CD8-positive, alpha-beta memory T cell (primary cell): ENCODE results near the gene TSPAN19. TPM values are rescaled to one million over a fixed set of nuclear protein-coding genes. Genes with fewer than 3 reads are reported as not detected.

Experiments
- CTCF ChIA-PET: fragments of 350-600 bp; sonication (Branson Sonifier 250); formaldehyde crosslinking; loops from one replicate; lab custom pipeline; 2021; ENCODE audit warnings: antibody characterized with exemption; lab: Charles Lee
- POLR2A ChIA-PET: fragments of 350-600 bp; sonication (Branson Sonifier 250); formaldehyde crosslinking; loops from one replicate; lab custom pipeline; 2021; ENCODE audit warnings: antibody characterized with exemption; lab: Charles Lee
- DNase-seq, 5 donors: peaks; one replicate each; pipeline versions ENCODE4 v3.0.0 to v3.0.0-alpha.2; 2020 to 2022; ENCODE audit warnings: mixed read lengths in 1 of 5
- H3K27ac ChIP-seq: one replicate; pipeline ENCODE4 v1.7.0; 2013; ENCODE audit warnings: low read depth, mild to moderate bottlenecking, low read length, moderate library complexity
- H3K27me3 ChIP-seq: 2 replicates; pipeline ENCODE4 v1.7.0; 2013; ENCODE audit warnings: low read length, mild to moderate bottlenecking; ENCODE audit not compliant: insufficient read depth, poor library complexity, severe bottlenecking
- H3K36me3 ChIP-seq: 2 replicates; pipeline ENCODE4 v1.7.0; 2013; ENCODE audit warnings: mild to moderate bottlenecking, low read length, moderate library complexity; ENCODE audit not compliant: insufficient read depth
- H3K4me1 ChIP-seq: 2 replicates; pipeline ENCODE4 v1.7.0; 2013; ENCODE audit warnings: mild to moderate bottlenecking, low read length, moderate library complexity; ENCODE audit not compliant: insufficient read depth
- H3K4me3 ChIP-seq: 2 replicates; pipeline ENCODE4 v1.7.0; 2013; ENCODE audit warnings: mild to moderate bottlenecking, low read length
- H3K9me3 ChIP-seq: 2 replicates; pipeline ENCODE4 v1.7.0; 2013; ENCODE audit warnings: mild to moderate bottlenecking, low read length
- H3K27ac Mint-ChIP-seq, 8 donors: one replicate each; pipeline ENCODE4 v1.8.0; 2020 to 2021; ENCODE audit warnings: mixed read lengths in 8 of 8, mild to moderate bottlenecking in 6 of 8, inconsistent platforms in 3 of 8, moderate library complexity in 3 of 8
- H3K27me3 Mint-ChIP-seq, 2 donors: one replicate each; pipeline ENCODE4 v1.8.0; 2020 to 2021; ENCODE audit warnings: mixed read lengths in 2 of 2, mild to moderate bottlenecking in 1 of 2, moderate library complexity in 1 of 2
- H3K36me3 Mint-ChIP-seq, 3 donors: one replicate each; pipeline ENCODE4 v1.8.0; 2020 to 2021; ENCODE audit warnings: mixed read lengths in 3 of 3, inconsistent platforms in 1 of 3, mild to moderate bottlenecking in 1 of 3
- H3K4me1 Mint-ChIP-seq, 3 donors: one replicate each; pipeline ENCODE4 v1.8.0; 2020 to 2021; ENCODE audit warnings: mixed read lengths in 3 of 3, inconsistent platforms in 1 of 3, mild to moderate bottlenecking in 1 of 3
- H3K4me3 Mint-ChIP-seq, 7 donors: one replicate each; pipeline ENCODE4 v1.8.0; 2020 to 2021; ENCODE audit warnings: mixed read lengths in 7 of 7, mild to moderate bottlenecking in 6 of 7, moderate library complexity in 4 of 7, inconsistent platforms in 2 of 7
- H3K9me3 Mint-ChIP-seq, 5 donors: one replicate each; pipeline ENCODE4 v1.8.0; 2020 to 2022; ENCODE audit warnings: mixed read lengths in 5 of 5, mild to moderate bottlenecking in 3 of 5, moderate library complexity in 2 of 5, inconsistent platforms in 1 of 5
- polyA plus RNA-seq: library from polyadenylated mRNA; unstranded; fragments of 300-500 nt; fragmentation: Illumina TruSeq; gene quantifications from one replicate; pipeline ENCODE4 v1.2.3, GENCODE V29; 2021
- total RNA-seq, 2 experiments: library from RNA; stranded (reverse); gene quantifications; one replicate each; pipeline ENCODE4 v1.2.3, GENCODE V29; 2021

The TSPAN19 gene
- not detected for total RNA-seq
- polyA plus RNA-seq = not detected

- CTCF ChIA-PET = no interaction called here
These were observed at the start of gene TSPAN19, which contains the start of gene LRRIQ1 for GRCh38 chr12:85036234-85036707. TSPAN19 (minus strand) TSS chr12:85036277; CDS start chr12:85029946, 6,331 bp downstream. LRRIQ1 (plus strand) TSS chr12:85036351; CDS start chr12:85038177, 1,826 bp downstream.

GRCh38 chr12:85085066-85085465 is 49.0 kb upstream of the TSPAN19 start:
- Mint-ChIP-seq H3K27me3 (no peaks in the 10 kb centered on the region), H3K27ac (no peak overlapping the region), H3K9me3 (peaks cover 2 to 9% (median 6%) of the 10 kb centered on the region in 5 donors), H3K4me1 (no peaks in the 10 kb centered on the region), H3K4me3 (no peak overlapping the region), H3K36me3 (no peaks in the 10 kb centered on the region)
- CTCF ChIA-PET = no interaction called here
- Histone ChIP-seq H3K27me3 (no peaks in the 10 kb centered on the region), H3K36me3 (no peaks in the 10 kb centered on the region), H3K4me3 (no peak overlapping the region), H3K9me3 (no peaks in the 10 kb centered on the region), H3K27ac (no peak overlapping the region), H3K4me1 (no peaks in the 10 kb centered on the region)
- POLR2A ChIA-PET = no interaction called here
- DNase-seq = no peak

More at GRCh38 chr12:85036234-85036707, at the start of gene TSPAN19, which contains the start of gene LRRIQ1:
- Mint-ChIP-seq H3K4me1 (peaks cover 3 to 7% (median 4%) of the 10 kb centered on the region in 3 donors), H3K36me3 (no peaks in the 10 kb centered on the region), H3K9me3 (peaks cover 0 to 5% (median 0%) of the 10 kb centered on the region in 5 donors), H3K4me3 (peak within 1 kb of the TSS in 6 of 7 donors; percentile 13 to 68 (median 59)), H3K27ac (no peak within 1 kb of the TSS), H3K27me3 (peaks cover 0 to 3% of the 10 kb centered on the region in 2 donors)
- H3K27me3 ChIP-seq = no peaks in the 10 kb centered on the region
- POLR2A ChIA-PET = no interaction called here
- H3K36me3 ChIP-seq = no peaks in the 10 kb centered on the region
- peak in 2 of 5 donors; percentile 1 to 9 for DNase-seq
- H3K4me3 ChIP-seq = no peak within 1 kb of the TSS
- no peaks in the 10 kb centered on the region for H3K9me3 ChIP-seq
- H3K4me1 ChIP-seq = no peaks in the 10 kb centered on the region
- no peak within 1 kb of the TSS for H3K27ac ChIP-seq

GRCh38 chr12:85076688-85077430 is 40.8 kb upstream of the TSPAN19 start:
- H3K9me3 ChIP-seq = no peaks in the 10 kb centered on the region
- ChIA-PET CTCF (no interaction called here), POLR2A (no interaction called here)
- Mint-ChIP-seq H3K4me1 (no peaks in the 10 kb centered on the region), H3K4me3 (no peak overlapping the region), H3K36me3 (no peaks in the 10 kb centered on the region), H3K27me3 (no peaks in the 10 kb centered on the region), H3K27ac (no peak overlapping the region), H3K9me3 (peaks cover 0 to 5% (median 0%) of the 10 kb centered on the region in 5 donors)
- no peaks in the 10 kb centered on the region for H3K4me1 ChIP-seq
- no peak for DNase-seq
- H3K27me3 ChIP-seq = no peaks in the 10 kb centered on the region
- no peaks in the 10 kb centered on the region for H3K36me3 ChIP-seq
- H3K27ac ChIP-seq = no peak overlapping the region
- H3K4me3 ChIP-seq = no peak overlapping the region

GRCh38 chr12:85072826-85073225 is 36.7 kb upstream of the TSPAN19 start:
- Mint-ChIP-seq H3K27me3 (no peaks in the 10 kb centered on the region), H3K27ac (no peak overlapping the region), H3K9me3 (peaks cover 0 to 7% (median 4%) of the 10 kb centered on the region in 5 donors), H3K4me3 (no peak overlapping the region), H3K4me1 (no peaks in the 10 kb centered on the region), H3K36me3 (no peaks in the 10 kb centered on the region)
- no peak overlapping the region for H3K27ac ChIP-seq
- DNase-seq = no peak
- H3K4me1 ChIP-seq = no peaks in the 10 kb centered on the region
- H3K4me3 ChIP-seq = no peak overlapping the region
- ChIA-PET POLR2A (no interaction called here), CTCF (no interaction called here)
- no peaks in the 10 kb centered on the region for H3K27me3 ChIP-seq
- no peaks in the 10 kb centered on the region for H3K36me3 ChIP-seq
- H3K9me3 ChIP-seq = no peaks in the 10 kb centered on the region

- no peak overlapping the region for H3K27ac ChIP-seq
- ChIA-PET POLR2A (no interaction called here), CTCF (no interaction called here)
- no peaks in the 10 kb centered on the region for H3K27me3 ChIP-seq
- no peaks in the 10 kb centered on the region for H3K9me3 ChIP-seq
- peaks cover 0 to 1% of the 10 kb centered on the region in 2 donors for H3K27me3 Mint-ChIP-seq
- peaks cover 0 to 7% (median 4%) of the 10 kb centered on the region in 5 donors for H3K9me3 Mint-ChIP-seq
- DNase-seq = no peak
- H3K4me1 ChIP-seq = no peaks in the 10 kb centered on the region
- H3K4me3 Mint-ChIP-seq = no peak overlapping the region
- H3K36me3 Mint-ChIP-seq = no peaks in the 10 kb centered on the region
- no peaks in the 10 kb centered on the region for H3K36me3 ChIP-seq
- no peak overlapping the region for H3K27ac Mint-ChIP-seq
- H3K4me1 Mint-ChIP-seq = no peaks in the 10 kb centered on the region
- H3K4me3 ChIP-seq = no peak overlapping the region
These were observed 29.9 kb upstream of the TSPAN19 start for GRCh38 chr12:85065837-85066482.

- H3K9me3 ChIP-seq = no peaks in the 10 kb centered on the region
- Mint-ChIP-seq H3K27ac (no peak overlapping the region), H3K36me3 (no peaks in the 10 kb centered on the region), H3K4me1 (no peaks in the 10 kb centered on the region), H3K9me3 (peaks cover 0 to 2% (median 0%) of the 10 kb centered on the region in 5 donors), H3K4me3 (no peak overlapping the region), H3K27me3 (peaks cover 0 to 1% of the 10 kb centered on the region in 2 donors)
- DNase-seq = no peak
- H3K4me3 ChIP-seq = no peak overlapping the region
- no peak overlapping the region for H3K27ac ChIP-seq
- H3K27me3 ChIP-seq = no peaks in the 10 kb centered on the region
- ChIA-PET CTCF (no interaction called here), POLR2A (no interaction called here)
- no peaks in the 10 kb centered on the region for H3K36me3 ChIP-seq
- no peaks in the 10 kb centered on the region for H3K4me1 ChIP-seq
These were observed 24.8 kb upstream of the TSPAN19 start for GRCh38 chr12:85060916-85061315.

GRCh38 chr12:85059594-85059993 is 23.5 kb upstream of the TSPAN19 start:
- Histone ChIP-seq H3K27ac (no peak overlapping the region), H3K4me1 (no peaks in the 10 kb centered on the region), H3K4me3 (no peak overlapping the region), H3K9me3 (no peaks in the 10 kb centered on the region), H3K36me3 (no peaks in the 10 kb centered on the region), H3K27me3 (no peaks in the 10 kb centered on the region)
- ChIA-PET CTCF (no interaction called here), POLR2A (no interaction called here)
- no peaks in the 10 kb centered on the region for H3K36me3 Mint-ChIP-seq
- H3K9me3 Mint-ChIP-seq = no peaks in the 10 kb centered on the region
- H3K27ac Mint-ChIP-seq = no peak overlapping the region
- no peaks in the 10 kb centered on the region for H3K4me1 Mint-ChIP-seq
- DNase-seq = no peak
- H3K27me3 Mint-ChIP-seq = peaks cover 0 to 1% of the 10 kb centered on the region in 2 donors
- no peak overlapping the region for H3K4me3 Mint-ChIP-seq

GRCh38 chr12:85058339-85058738 is 22.3 kb upstream of the TSPAN19 start:
- Mint-ChIP-seq H3K36me3 (no peaks in the 10 kb centered on the region), H3K4me3 (no peak overlapping the region), H3K27ac (no peak overlapping the region), H3K4me1 (no peaks in the 10 kb centered on the region), H3K27me3 (peaks cover 0 to 1% of the 10 kb centered on the region in 2 donors), H3K9me3 (peaks cover 0 to 8% (median 0%) of the 10 kb centered on the region in 5 donors)
- POLR2A ChIA-PET = no interaction called here
- Histone ChIP-seq H3K27ac (no peak overlapping the region), H3K27me3 (no peaks in the 10 kb centered on the region), H3K4me1 (no peaks in the 10 kb centered on the region), H3K9me3 (no peaks in the 10 kb centered on the region), H3K4me3 (no peak overlapping the region), H3K36me3 (no peaks in the 10 kb centered on the region)
- no peak for DNase-seq
- CTCF ChIA-PET = no interaction called here
